NB4 (cell line): ENCODE data around the gene IMMP2L.

Experiments
- DNase-seq: peaks from one replicate; pipeline ENCODE4 v3.0.0; 2010; ENCODE audit warnings: low read depth
- H3K4me3 ChIP-seq: one replicate; pipeline ENCODE4 v1.5.1; 2011; ENCODE audit warnings: mild to moderate bottlenecking, low read depth, low read length, moderate library complexity
- CTCF ChIP-seq: IDR thresholded peaks from one replicate; pipeline ENCODE4 v1.5.1; 2012; ENCODE audit warnings: low read depth, low read length
- MYC ChIP-seq: IDR thresholded peaks from 2 replicates; pipeline ENCODE4 v1.6.1; 2011; ENCODE audit warnings: low read depth, low read length
- POLR2A ChIP-seq: IDR thresholded peaks from 2 replicates; pipeline ENCODE4 v1.6.1; 2011; ENCODE audit warnings: mild to moderate bottlenecking; ENCODE audit not compliant: insufficient read length; ENCODE audit errors: extremely low read depth
- TF ChIP-seq, protein P1 (sequence below): IDR thresholded peaks from 2 replicates; pipeline ENCODE4 v1.6.1; 2011; ENCODE audit warnings: low read depth, low read length

Gene IMMP2L

GRCh38 chr7:110827287-110827855, 734.9 kb downstream of the IMMP2L start:
- no peak for DNase-seq
- no peak overlapping the region for H3K4me3 ChIP-seq
- TF ChIP-seq MYC (no peak), POLR2A (no peak), CTCF (no peak)
- TF ChIP-seq, protein P1, sequence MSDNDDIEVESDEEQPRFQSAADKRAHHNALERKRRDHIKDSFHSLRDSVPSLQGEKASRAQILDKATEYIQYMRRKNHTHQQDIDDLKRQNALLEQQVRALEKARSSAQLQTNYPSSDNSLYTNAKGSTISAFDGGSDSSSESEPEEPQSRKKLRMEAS, result no peak

DNA sequence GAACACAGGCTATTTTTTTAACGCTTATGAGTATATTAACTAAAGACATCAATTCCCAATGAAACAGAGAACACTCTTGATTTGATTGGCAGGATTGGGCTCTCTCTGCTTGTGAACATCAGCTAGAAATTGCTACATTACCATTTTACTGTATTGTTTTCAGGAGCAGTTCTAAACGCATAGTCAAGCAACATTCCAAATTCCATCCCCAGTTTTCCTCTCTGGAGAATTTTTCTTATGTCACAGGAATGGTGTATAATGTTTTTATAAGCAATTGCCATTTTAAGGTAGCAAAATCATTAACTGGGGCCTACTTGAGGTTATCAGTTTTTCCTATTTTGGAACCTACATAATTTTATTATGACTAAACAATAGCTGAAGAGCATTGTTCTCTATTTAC, 748.3 kb downstream of the IMMP2L start:
- H3K4me3 ChIP-seq, result no peak overlapping the region
- no peak for DNase-seq
- TF ChIP-seq POLR2A (no peak), CTCF (no peak), MYC (no peak)
- TF ChIP-seq, protein P1, result no peak

DNA sequence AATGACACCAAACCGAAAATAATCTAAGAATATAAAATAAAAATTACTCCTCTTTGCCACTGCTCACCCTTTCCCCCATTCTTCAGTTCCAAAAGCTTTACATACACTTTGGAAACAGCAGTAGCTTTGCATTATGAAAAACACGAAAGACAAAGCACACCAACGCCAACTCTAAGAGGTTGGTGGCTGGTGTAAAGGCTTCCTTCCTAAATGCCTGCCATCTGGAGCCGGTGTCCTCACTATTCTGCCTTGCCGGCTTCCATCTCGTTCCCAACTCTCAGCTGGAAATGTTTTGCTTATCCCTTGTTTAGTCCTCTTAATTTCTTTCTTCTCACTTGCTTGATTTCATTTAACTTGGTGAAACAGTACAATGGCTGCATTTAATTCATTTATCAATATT, 752.5 kb downstream of the IMMP2L start:
- no peak overlapping the region for H3K4me3 ChIP-seq
- TF ChIP-seq MYC, result no peak
- DNase-seq, result no peak

DNA sequence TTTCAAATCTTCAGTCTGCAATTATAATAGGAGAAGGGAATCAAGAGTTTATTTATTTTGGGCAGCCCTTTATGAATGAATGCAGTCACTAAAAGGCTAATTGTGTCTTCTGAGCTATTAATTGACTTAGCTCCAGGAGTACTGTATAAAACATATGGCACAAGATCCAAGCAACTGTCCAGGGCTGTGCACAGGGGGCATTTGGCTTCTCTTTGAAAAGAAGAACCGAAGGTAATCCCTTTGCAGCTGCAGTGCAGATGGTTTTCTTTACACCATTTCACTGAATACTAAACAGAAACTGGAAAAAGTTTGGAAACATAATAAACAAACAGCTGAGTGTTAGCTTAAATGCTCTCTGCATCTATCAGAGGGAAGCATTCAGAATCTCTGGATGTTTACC, 753.9 kb downstream of the IMMP2L start:
- H3K4me3 ChIP-seq, result no peak overlapping the region
- DNase-seq, result no peak

GRCh38 chr7:110804501-110804900, 757.8 kb downstream of the IMMP2L start:
- no peak for TF ChIP-seq POLR2A
- no peak for TF ChIP-seq MYC
- no peak for TF ChIP-seq CTCF
- TF ChIP-seq, protein P1, result no peak
- no peak overlapping the region for H3K4me3 ChIP-seq

More for the DNA sequence above, 753.9 kb downstream of the IMMP2L start:
- TF ChIP-seq, protein P1, result no peak
- TF ChIP-seq CTCF (no peak), MYC (no peak), POLR2A (no peak)

GRCh38 chr7:110803602-110804143, 758.6 kb downstream of the IMMP2L start:
- DNase-seq, result no peak
- no peak overlapping the region for H3K4me3 ChIP-seq
- TF ChIP-seq POLR2A (no peak), MYC (no peak), CTCF (no peak)
- TF ChIP-seq, protein P1, result no peak

More at GRCh38 chr7:110804501-110804900, 757.8 kb downstream of the IMMP2L start:
- no peak for DNase-seq
